Glomerular endothelial cell (primary cell): Measurements from ENCODE around the gene PARM1. TPM values are rescaled to one million over a fixed set of nuclear protein-coding genes. Genes with fewer than 3 reads are reported as not detected.

Experiments
- DNase-seq: peaks from one replicate; pipeline ENCODE4 v3.0.0-alpha.2; 2011; ENCODE audit warnings: low read depth, low spot score; ENCODE audit errors: extremely low read depth
- total RNA-seq: library from RNA; depleted of rRNA; stranded (reverse); fragments of >200 nt; gene quantifications from 2 replicates; pipeline ENCODE4 v1.2.3, GENCODE V29; 2015

PARM1 gene
- total RNA-seq, result 0.06 and 0.24 TPM in 2 replicates

- DNase-seq, result peak; percentile 12
Observed at GRCh38 chr4:74932832-74933561, at the start of gene PARM1. TSS of gene PARM1 (plus strand) at chr4:74933116. CDS start at chr4:74933328, 212 bp downstream.

GRCh38 chr4:74884266-74884665 lies 48.6 kb upstream of the PARM1 start:
- DNase-seq, result no peak

- DNase-seq, result no peak
Observed at GRCh38 chr4:74886484-74886883, 46.4 kb upstream of the PARM1 start.

GRCh38 chr4:74890341-74890740 lies 42.6 kb upstream of the PARM1 start:
- DNase-seq, result no peak

- DNase-seq, result no peak
Observed at GRCh38 chr4:74891037-74891436, 41.9 kb upstream of the PARM1 start.

GRCh38 chr4:74893171-74893570 lies 39.7 kb upstream of the PARM1 start:
- DNase-seq, result no peak

GRCh38 chr4:74896595-74896994 lies 36.3 kb upstream of the PARM1 start:
- DNase-seq, result no peak

GRCh38 chr4:74897386-74897785 lies 35.5 kb upstream of the PARM1 start:
- DNase-seq, result no peak

- no peak for DNase-seq
Observed at GRCh38 chr4:74900862-74901261, 32.1 kb upstream of the PARM1 start.

- DNase-seq, result no peak
Observed at GRCh38 chr4:74904509-74905065, 28.3 kb upstream of the PARM1 start.

GRCh38 chr4:74906771-74907170 lies 26.1 kb upstream of the PARM1 start:
- no peak for DNase-seq

- DNase-seq, result no peak
Observed at GRCh38 chr4:74919783-74920182, 13.1 kb upstream of the PARM1 start.

- DNase-seq, result no peak
Observed at GRCh38 chr4:74920704-74921103, 12.2 kb upstream of the PARM1 start.

GRCh38 chr4:74921490-74921889 lies 11.4 kb upstream of the PARM1 start:
- no peak for DNase-seq

- no peak for DNase-seq
Observed at GRCh38 chr4:74926007-74926406, 6.9 kb upstream of the PARM1 start.

- DNase-seq, result no peak
Observed at GRCh38 chr4:74930162-74930561, 2.8 kb upstream of the PARM1 start.

GRCh38 chr4:74931376-74931775 lies 1.5 kb upstream of the PARM1 start:
- DNase-seq, result no peak

GRCh38 chr4:74932010-74932409 lies 906 bp upstream of the PARM1 start:
- DNase-seq, result no peak

- no peak for DNase-seq
Observed at GRCh38 chr4:74933562-74934015, 673 bp downstream of the PARM1 start.

GRCh38 chr4:74934016-74934831 lies 1.3 kb downstream of the PARM1 start:
- DNase-seq, result peak; percentile 9

GRCh38 chr4:74934888-74935287 lies 2.0 kb downstream of the PARM1 start:
- DNase-seq, result no peak

GRCh38 chr4:74941123-74941522 lies 8.2 kb downstream of the PARM1 start:
- no peak for DNase-seq
